Panc1 (cell line): ENCODE results near the gene STK4.

Experiments used
- POLR2AphosphoS5 ChIP-seq: IDR thresholded peaks from 2 replicates; pipeline ENCODE4 v1.6.1; 2012; ENCODE audit warnings: mild to moderate bottlenecking, low read depth, low read length, moderate library complexity
- TCF7L2 ChIP-seq: IDR thresholded peaks from 2 replicates; pipeline ENCODE4 v1.6.1; 2011; ENCODE audit warnings: mild to moderate bottlenecking, low read depth, low read length, inconsistent platforms
- TF ChIP-seq, protein P1 (sequence below): fragments of 450-650 bp; IDR thresholded peaks from 2 replicates; pipeline ENCODE4 v1.5.1; 2017; ENCODE audit warnings: mild to moderate bottlenecking
- TF ChIP-seq, protein P2 (sequence below), 2 experiments: IDR thresholded peaks; 2 replicates each; pipeline ENCODE4 v1.6.1; 2011 to 2012; ENCODE audit warnings: low read depth in 2 of 2, control low read depth in 1 of 2, low read length in 1 of 2, mild to moderate bottlenecking in 1 of 2, moderate library complexity in 1 of 2; ENCODE audit not compliant: insufficient read depth in 1 of 2

DNA sequence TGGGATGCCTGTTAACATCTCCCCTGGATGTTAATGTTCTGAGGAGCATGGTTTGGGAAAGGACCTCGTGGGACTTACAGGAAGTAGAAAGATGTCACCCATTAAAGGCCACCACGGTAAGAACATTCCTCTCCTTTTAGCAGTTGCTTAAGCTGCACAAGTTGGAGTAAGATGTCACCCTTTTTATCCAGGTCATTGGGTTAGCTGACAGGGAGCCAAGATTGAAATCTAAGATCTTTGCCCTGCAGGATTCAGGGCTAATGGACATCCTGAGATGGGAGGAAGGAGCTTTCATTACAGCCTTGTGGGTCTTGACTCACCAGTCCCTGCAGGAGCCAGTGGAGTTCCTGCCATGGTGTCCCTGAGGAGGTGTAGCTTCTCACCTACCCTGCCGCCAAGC lies 34.4 kb upstream of the STK4 start:
- TF ChIP-seq, protein P1, sequence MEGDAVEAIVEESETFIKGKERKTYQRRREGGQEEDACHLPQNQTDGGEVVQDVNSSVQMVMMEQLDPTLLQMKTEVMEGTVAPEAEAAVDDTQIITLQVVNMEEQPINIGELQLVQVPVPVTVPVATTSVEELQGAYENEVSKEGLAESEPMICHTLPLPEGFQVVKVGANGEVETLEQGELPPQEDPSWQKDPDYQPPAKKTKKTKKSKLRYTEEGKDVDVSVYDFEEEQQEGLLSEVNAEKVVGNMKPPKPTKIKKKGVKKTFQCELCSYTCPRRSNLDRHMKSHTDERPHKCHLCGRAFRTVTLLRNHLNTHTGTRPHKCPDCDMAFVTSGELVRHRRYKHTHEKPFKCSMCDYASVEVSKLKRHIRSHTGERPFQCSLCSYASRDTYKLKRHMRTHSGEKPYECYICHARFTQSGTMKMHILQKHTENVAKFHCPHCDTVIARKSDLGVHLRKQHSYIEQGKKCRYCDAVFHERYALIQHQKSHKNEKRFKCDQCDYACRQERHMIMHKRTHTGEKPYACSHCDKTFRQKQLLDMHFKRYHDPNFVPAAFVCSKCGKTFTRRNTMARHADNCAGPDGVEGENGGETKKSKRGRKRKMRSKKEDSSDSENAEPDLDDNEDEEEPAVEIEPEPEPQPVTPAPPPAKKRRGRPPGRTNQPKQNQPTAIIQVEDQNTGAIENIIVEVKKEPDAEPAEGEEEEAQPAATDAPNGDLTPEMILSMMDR = no peak
- TF ChIP-seq, protein P2, sequence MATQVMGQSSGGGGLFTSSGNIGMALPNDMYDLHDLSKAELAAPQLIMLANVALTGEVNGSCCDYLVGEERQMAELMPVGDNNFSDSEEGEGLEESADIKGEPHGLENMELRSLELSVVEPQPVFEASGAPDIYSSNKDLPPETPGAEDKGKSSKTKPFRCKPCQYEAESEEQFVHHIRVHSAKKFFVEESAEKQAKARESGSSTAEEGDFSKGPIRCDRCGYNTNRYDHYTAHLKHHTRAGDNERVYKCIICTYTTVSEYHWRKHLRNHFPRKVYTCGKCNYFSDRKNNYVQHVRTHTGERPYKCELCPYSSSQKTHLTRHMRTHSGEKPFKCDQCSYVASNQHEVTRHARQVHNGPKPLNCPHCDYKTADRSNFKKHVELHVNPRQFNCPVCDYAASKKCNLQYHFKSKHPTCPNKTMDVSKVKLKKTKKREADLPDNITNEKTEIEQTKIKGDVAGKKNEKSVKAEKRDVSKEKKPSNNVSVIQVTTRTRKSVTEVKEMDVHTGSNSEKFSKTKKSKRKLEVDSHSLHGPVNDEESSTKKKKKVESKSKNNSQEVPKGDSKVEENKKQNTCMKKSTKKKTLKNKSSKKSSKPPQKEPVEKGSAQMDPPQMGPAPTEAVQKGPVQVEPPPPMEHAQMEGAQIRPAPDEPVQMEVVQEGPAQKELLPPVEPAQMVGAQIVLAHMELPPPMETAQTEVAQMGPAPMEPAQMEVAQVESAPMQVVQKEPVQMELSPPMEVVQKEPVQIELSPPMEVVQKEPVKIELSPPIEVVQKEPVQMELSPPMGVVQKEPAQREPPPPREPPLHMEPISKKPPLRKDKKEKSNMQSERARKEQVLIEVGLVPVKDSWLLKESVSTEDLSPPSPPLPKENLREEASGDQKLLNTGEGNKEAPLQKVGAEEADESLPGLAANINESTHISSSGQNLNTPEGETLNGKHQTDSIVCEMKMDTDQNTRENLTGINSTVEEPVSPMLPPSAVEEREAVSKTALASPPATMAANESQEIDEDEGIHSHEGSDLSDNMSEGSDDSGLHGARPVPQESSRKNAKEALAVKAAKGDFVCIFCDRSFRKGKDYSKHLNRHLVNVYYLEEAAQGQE (IDR thresholded peaks at IDR 0.05; ENCODE audit: insufficient read depth in 1 of 2, low read depth in 2 of 2, low read length in 1 of 2) = no peak
- no peak for TF ChIP-seq TCF7L2
- no peak for TF ChIP-seq POLR2AphosphoS5
